Stomach (tissue), 4 donors: Measurements from ENCODE around the gene GRK6.

Experiments used
- CTCF ChIP-seq, 7 experiments: fragments of 450-650 bp in 4 of 7; fragments of 200-600 bp in 3 of 7; sonication (generic) in 3 of 7; IDR thresholded peaks; one replicate each; pipeline ENCODE4 v1.5.1; 2016 to 2019; ENCODE audit warnings: antibody characterized with exemption in 7 of 7, control low read depth in 2 of 7, mild to moderate bottlenecking in 1 of 7
- EP300 ChIP-seq: sonication (generic); formaldehyde crosslinking; IDR thresholded peaks from one replicate; pipeline ENCODE4 v1.6.1; 2017; ENCODE audit warnings: antibody characterized with exemption
- POLR2A ChIP-seq, 4 donors: fragments of 450-650 bp; IDR thresholded peaks; one replicate each; pipeline ENCODE4 v1.6.1; 2016; ENCODE audit warnings: antibody characterized with exemption in 4 of 4, control low read depth in 2 of 4, mild to moderate bottlenecking in 1 of 4, moderate library complexity in 1 of 4
- POLR2AphosphoS5 ChIP-seq, 3 donors: sonication (generic); formaldehyde crosslinking; IDR thresholded peaks; one replicate each; pipeline ENCODE4 v1.6.1; 2016; ENCODE audit warnings: antibody characterized with exemption in 3 of 3

- no peak for TF ChIP-seq CTCF (IDR thresholded peaks at IDR 0.05)
- no peak for TF ChIP-seq POLR2A (IDR thresholded peaks at IDR 0.05)
- no peak for TF ChIP-seq EP300
- TF ChIP-seq POLR2AphosphoS5 (IDR thresholded peaks at IDR 0.05), result no peak
These were observed 24.4 kb downstream of the GRK6 start for GRCh38 chr5:177450667-177451424.
